ENCODE results near the gene MAML2.
A peak's percentile ranks its signal among the peaks of the same experiment; 100 is the strongest.
"Not testable (repeated sequence)": the region's sequence is repeated elsewhere in the genome, so short reads cannot be mapped to it uniquely, and the experiment has no call there.

MAML2 gene

DNA sequence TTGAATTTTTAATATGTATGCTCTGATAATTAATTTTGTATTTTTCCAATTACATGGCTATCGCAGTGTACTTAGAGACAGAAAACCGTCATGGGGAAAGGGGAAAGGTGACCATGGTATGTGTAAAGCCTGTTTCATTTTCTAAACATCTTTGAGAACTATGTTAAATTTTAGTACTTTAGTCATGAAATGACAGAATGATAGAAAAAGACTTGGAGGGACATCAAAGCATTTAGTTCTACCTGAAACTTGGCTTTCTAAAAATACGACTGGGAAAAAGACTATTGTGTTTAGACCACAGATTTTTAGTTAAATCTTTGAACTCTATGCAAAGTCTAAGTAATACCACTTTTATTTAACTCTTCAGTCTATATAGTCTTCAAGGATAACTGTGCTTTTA, 54.1 kb downstream of the MAML2 start:
- no peak for DNase-seq

- no peak for DNase-seq
These were observed 55.1 kb downstream of the MAML2 start for GRCh38 chr11:96287822-96288439.

GRCh38 chr11:96285985-96286384, 57.0 kb downstream of the MAML2 start:
- DNase-seq, result not testable (repeated sequence)

- no peak for DNase-seq
These were observed 58.1 kb downstream of the MAML2 start for GRCh38 chr11:96284917-96285316.

DNA sequence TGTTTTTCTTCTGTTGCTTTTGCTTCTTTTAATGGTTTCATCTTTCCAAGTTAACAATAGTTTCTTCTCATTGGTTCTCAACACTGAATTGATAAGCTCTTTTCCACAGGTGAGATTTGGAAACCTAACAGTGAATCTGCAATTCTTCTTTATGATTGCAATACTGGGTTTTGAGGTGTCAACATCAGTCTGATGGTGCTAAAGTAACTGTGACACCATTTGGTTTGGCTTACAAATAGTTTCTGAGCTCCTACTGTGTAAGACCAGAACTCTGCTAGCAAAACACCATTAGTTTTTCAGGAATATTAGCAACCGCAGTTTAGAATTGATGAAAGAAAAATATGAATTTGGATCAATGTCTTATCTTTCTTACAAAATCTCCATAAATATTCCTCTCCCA, 58.6 kb downstream of the MAML2 start:
- DNase-seq, result no peak

DNA sequence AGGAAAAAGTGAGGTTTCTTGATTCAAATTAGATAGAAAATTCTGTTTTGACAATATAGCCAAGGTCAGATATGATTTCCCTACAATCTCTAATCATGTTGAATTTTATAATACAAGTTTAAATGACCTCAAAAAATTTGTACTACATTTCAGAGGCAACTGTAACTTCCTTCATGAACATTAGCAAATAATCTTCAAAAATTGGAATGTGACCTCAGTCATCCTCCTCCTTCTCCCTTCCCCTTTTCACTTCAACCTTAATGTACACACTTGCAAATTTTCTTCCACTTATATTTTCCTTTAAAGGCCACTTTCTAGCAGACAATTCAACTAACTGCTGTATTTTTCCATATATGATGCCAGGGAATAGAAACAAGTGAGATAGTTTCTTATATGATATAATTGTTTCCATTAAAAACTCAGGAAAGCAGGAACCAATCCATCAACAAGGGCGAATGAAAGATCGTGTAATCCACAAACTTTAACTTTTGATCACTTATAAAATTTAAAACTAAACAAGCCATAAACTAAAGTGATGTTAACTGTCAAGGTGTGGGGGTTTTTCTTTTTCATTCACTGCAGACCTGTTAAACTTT, 60.3 kb downstream of the MAML2 start:
- no peak for DNase-seq

- DNase-seq, result no peak
These were observed 62.6 kb downstream of the MAML2 start for GRCh38 chr11:96280444-96280843.

GRCh38 chr11:96279896-96280290, 63.1 kb downstream of the MAML2 start:
- no peak for DNase-seq

- DNase-seq, result no peak
These were observed 63.7 kb downstream of the MAML2 start for GRCh38 chr11:96279018-96279895.

- no peak for DNase-seq
These were observed 64.7 kb downstream of the MAML2 start for GRCh38 chr11:96278039-96278897.

DNA sequence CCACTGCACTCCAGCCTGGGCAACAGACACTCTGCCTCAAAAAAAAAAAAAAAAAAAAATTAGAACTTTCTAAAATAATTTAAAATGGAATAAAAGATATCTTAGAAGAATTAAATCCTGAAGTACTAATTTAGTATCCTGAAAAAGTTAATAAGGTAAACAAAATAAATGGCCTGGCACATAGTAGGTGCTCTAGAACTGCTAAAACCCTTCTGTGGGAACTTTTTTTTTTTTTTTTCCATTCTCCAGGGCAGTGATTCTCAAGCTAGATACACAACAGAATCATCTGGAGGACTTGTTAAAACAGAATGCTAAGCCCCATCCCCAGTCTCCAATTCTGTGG, 65.3 kb downstream of the MAML2 start:
- no peak for DNase-seq

DNA sequence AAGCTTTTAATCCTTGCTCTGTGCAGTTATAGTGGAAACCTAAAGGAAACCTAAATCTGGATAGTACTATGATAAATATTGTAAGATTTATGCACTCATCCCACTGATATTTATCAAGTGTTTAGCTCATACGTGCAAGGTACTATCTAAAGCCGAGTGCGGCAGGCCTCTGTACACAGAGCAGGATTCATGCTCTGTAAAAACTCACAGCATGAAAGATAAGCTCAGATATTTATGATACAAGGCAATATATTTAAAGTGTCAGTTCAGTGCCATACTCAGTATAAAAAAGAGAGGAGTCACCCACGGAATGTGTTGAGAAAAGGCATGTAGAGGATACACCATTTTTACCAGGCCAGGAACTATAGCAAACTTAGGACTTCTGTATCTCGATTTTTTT, 66.2 kb downstream of the MAML2 start:
- DNase-seq, result no peak

GRCh38 chr11:96275801-96276594, 67.0 kb downstream of the MAML2 start:
- DNase-seq, result no peak

GRCh38 chr11:96273507-96273906, 69.5 kb downstream of the MAML2 start:
- DNase-seq, result no peak

GRCh38 chr11:96272529-96273222, 70.3 kb downstream of the MAML2 start:
- peak; percentile 62 for DNase-seq

GRCh38 chr11:96271777-96272176, 71.2 kb downstream of the MAML2 start:
- DNase-seq, result no peak

- DNase-seq, result not testable (repeated sequence)
These were observed 71.6 kb downstream of the MAML2 start for GRCh38 chr11:96271352-96271751.

- not testable (repeated sequence) for DNase-seq
These were observed 74.5 kb downstream of the MAML2 start for GRCh38 chr11:96268527-96268926.

DNA sequence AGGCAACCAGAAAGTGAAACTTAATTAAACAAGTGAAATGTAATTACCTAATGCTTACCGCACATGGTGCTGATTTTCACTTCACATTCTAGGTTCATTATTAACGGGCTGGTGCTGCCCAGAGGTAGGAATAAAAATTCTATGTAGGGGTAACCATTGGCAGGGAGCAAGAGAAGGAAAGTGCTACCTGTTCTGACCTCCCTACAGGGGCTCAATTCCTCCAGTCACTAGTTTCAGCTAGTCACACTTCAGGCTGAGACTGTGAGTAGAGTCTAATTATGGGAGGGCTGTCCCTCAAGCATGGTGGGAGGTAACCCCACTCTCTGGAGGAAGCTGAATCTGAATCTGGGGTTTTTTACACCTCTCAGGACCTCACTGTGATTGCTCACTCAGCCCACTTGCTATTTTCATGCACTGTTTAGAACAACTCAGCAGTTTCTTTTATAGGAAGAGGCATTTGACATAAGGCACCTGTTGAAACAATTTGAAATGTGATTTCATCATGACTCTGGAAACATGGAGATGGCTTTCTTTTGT, 75.4 kb downstream of the MAML2 start:
- DNase-seq, result peak; percentile 65

GRCh38 chr11:96267001-96267495, 75.9 kb downstream of the MAML2 start:
- DNase-seq, result no peak

DNA sequence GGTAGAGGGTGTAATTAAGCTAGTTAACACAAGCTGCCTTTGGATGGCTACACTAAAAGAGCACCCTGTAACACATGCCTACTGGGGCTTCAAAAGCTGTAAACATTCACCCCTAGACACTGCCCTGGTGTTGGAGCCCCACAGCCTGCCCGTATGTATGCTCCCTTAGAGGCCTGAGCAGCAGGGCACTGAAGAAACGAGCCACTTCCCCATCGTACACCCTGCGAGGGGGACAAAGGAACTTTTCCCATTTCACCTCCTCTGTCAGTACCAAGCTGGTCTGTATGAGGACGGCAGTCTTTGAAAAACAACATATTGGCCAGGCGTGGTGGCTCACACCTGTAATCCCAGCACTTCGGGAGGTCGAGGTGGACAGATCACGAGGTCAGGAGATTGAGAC, 77.0 kb downstream of the MAML2 start:
- no peak for DNase-seq
